ENCODE data around the gene MYO5B. TPM values are rescaled to one million over a fixed set of nuclear protein-coding genes. Genes with fewer than 3 reads are reported as not detected.

MYO5B gene
- polyA plus RNA-seq, 2 of the 4 experiments (the other 2 are of a cell fraction) = 6.4 to 18.4 TPM

DNA sequence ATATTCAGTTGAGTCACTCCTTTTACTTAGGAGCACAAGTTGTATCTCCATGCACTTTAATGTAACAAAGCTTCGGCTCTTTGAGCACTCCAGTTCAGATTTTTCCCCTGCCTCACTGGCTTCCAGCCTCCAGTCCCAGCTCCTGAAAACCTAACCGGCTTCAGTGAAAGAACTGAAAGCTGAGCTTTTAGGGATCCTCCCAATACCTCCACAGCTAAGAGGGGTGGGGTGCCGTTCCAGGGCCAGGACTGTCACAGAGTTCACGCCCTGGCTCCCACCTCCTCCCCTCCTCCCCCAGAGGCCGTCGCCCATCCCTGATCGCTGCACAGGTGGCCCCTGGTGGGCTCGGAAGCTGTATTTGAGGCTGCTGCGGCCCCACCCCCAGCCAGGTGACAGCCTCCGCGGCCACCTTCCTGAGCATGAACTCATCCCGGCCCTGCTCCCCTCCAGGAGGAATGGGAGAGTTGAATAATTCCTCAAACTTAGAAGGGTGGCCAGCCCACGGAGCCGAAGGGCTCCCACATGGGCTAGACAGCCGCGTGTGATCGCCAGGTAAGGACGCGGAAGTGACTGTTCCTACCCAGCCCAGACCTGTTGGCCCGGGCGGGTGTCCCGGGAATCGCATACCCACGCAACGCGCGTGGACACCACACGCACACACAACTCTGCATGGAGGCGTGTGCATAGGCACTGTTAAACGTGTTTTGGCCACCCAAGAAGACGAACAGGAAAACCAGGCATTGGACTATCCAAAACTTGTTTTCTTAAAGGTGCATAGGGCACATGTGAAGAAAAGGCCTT lies 1.8 kb downstream of the MYO5B start:
- H3K4me2 ChIP-seq = no peak overlapping the region
- CTCF ChIA-PET = interaction anchor here (1.0 to 1.7 kb wide), 3 partner anchors 11 to 682 kb away, joined by 3 to 4 read pairs (median 3); no protein-coding TSS in a partner anchor
- no peak for DNase-seq (ENCODE audit: low read depth in 1 of 2, low spot score in 1 of 2)

DNA sequence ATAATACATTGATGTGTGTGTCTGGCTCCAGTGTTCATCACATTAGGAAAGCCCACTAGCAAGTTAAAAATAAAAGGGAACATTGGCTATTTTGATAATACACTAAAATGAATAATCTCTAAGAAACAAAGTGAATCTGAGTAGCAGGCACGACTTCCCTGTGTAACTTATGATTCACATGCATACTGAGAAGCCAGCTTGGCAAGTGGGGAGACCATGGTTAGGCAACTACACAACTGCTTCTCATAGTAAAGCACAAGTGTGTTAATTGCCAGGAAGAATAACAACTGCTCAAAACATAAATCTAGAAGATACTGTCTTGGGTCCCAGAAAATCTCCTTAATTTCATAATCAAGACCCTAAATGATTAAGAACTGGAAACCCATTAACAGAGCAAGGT lies 4.0 kb downstream of the MYO5B start:
- WGBS (ENCODE audit: missing lambda C conversion rate) = 0% methylated on average over 1 of the region's 1 CpG
- ChIA-PET POLR2A (no interaction called here), CTCF (no interaction called here)
- Histone ChIP-seq H3K27ac (no peak overlapping the region), H3K9me3 (no peaks in the 10 kb centered on the region), H3K4me2 (no peak overlapping the region), H3K4me3 (no peak overlapping the region), H3K4me1 (no peaks in the 10 kb centered on the region)
- no peak for ATAC-seq
- no peak for FAIRE-seq
- no peak for DNase-seq (ENCODE audit: low read depth in 1 of 2, low spot score in 1 of 2)
- TF ChIP-seq, protein P1, sequence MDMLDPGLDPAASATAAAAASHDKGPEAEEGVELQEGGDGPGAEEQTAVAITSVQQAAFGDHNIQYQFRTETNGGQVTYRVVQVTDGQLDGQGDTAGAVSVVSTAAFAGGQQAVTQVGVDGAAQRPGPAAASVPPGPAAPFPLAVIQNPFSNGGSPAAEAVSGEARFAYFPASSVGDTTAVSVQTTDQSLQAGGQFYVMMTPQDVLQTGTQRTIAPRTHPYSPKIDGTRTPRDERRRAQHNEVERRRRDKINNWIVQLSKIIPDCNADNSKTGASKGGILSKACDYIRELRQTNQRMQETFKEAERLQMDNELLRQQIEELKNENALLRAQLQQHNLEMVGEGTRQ (IDR thresholded peaks at IDR 0.05) = no peak
- TF ChIP-seq NFE2L2 (conservative IDR thresholded peaks at IDR 0.05; ENCODE audit: low read length) (no peak), RFX5 (IDR thresholded peaks at IDR 0.05) (no peak), CHD2 (IDR thresholded peaks at IDR 0.05; ENCODE audit: low read length, partially characterized antibody) (no peak), TP53 (CRISPR knock-in tag; IDR thresholded peaks at IDR 0.05) (no peak), PHF8 (IDR thresholded peaks at IDR 0.05; ENCODE audit: borderline replicate concordance, low read depth) (no peak), MAFK (IDR thresholded peaks at IDR 0.05; ENCODE audit: partially characterized antibody) (no peak), RCOR1 (IDR thresholded peaks at IDR 0.05; ENCODE audit: low read depth, low read length) (no peak)

More for the DNA sequence above, 1.8 kb downstream of the MYO5B start:
- no peak for FAIRE-seq
- Histone ChIP-seq H3K9me3 (no peaks in the 10 kb centered on the region), H3K4me3 (no peak overlapping the region), H3K4me1 (no peaks in the 10 kb centered on the region), H3K27ac (no peak overlapping the region)
- POLR2A ChIA-PET = no interaction called here
- no peak for ATAC-seq
- 6% methylated on average over 5 of the region's 31 CpGs for WGBS (ENCODE audit: missing lambda C conversion rate)
- TF ChIP-seq EP300 (IDR thresholded peaks at IDR 0.05) (no peak), MAZ (IDR thresholded peaks at IDR 0.05; ENCODE audit: borderline replicate concordance, low read depth, low read length) (no peak), PHF8 (IDR thresholded peaks at IDR 0.05; ENCODE audit: borderline replicate concordance, low read depth) (no peak), JUN (IDR thresholded peaks at IDR 0.05) (no peak), MYC (IDR thresholded peaks at IDR 0.05; ENCODE audit: borderline replicate concordance, low read length) (no peak), RARB (CRISPR knock-in tag; IDR thresholded peaks at IDR 0.05) (no peak), ZSCAN20 (CRISPR knock-in tag; IDR thresholded peaks at IDR 0.05) (no peak)
- TF ChIP-seq, protein P2, sequence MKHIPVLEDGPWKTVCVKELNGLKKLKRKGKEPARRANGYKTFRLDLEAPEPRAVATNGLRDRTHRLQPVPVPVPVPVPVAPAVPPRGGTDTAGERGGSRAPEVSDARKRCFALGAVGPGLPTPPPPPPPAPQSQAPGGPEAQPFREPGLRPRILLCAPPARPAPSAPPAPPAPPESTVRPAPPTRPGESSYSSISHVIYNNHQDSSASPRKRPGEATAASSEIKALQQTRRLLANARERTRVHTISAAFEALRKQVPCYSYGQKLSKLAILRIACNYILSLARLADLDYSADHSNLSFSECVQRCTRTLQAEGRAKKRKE (CRISPR knock-in tag; IDR thresholded peaks at IDR 0.05; ENCODE audit: low read depth) = no peak

DNA sequence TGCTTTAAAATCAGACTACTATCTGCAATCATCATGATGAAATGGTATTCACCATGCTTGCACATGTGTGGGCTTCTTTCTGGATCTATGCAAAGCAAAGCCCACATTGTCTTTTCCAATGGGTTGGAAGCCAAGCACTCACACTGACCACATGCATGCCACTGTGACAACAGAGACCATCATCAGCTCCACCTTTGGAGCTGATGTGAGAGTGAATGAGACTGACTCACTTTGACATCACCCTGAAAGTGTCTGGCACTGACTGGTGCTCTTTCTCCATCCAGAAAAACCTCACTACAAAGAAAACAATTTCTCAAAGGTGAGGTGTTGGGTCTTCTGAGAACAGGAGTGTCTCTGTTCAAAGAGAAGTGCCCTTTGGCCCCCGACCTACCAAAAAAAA lies 4.7 kb downstream of the MYO5B start:
- H3K9me3 ChIP-seq = no peaks in the 10 kb centered on the region
- ChIA-PET POLR2A (no interaction called here), CTCF (no interaction called here)
- TF ChIP-seq ZSCAN20 (CRISPR knock-in tag; IDR thresholded peaks at IDR 0.05) = no peak
- TF ChIP-seq JUN (IDR thresholded peaks at IDR 0.05) = no peak
- TF ChIP-seq BHLHE40 (IDR thresholded peaks at IDR 0.05; ENCODE audit: low read depth, low read length) = no peak
- no peak for TF ChIP-seq ESRRA (IDR thresholded peaks at IDR 0.05; ENCODE audit: borderline replicate concordance, low read length)
- no peak for TF ChIP-seq RFX5 (IDR thresholded peaks at IDR 0.05)
- no peak for TF ChIP-seq KDM1A (IDR thresholded peaks at IDR 0.05; ENCODE audit: low read depth)
- no peak for TF ChIP-seq FOXS1 (CRISPR knock-in tag; IDR thresholded peaks at IDR 0.05)
- no peak for TF ChIP-seq CBX8 (IDR thresholded peaks at IDR 0.05)
- TF ChIP-seq GATA3 (IDR thresholded peaks at IDR 0.05; ENCODE audit: borderline replicate concordance) = no peak
- TF ChIP-seq, protein P3, sequence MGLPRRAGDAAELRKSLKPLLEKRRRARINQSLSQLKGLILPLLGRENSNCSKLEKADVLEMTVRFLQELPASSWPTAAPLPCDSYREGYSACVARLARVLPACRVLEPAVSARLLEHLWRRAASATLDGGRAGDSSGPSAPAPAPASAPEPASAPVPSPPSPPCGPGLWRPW (IDR thresholded peaks at IDR 0.05) = no peak
- TF ChIP-seq SREBF2 (IDR thresholded peaks at IDR 0.05) = no peak
- TF ChIP-seq, protein P1 (IDR thresholded peaks at IDR 0.05) = no peak
- TF ChIP-seq ZC3H11A (IDR thresholded peaks at IDR 0.05) = no peak
- TF ChIP-seq ZFP36 (IDR thresholded peaks at IDR 0.05; ENCODE audit: borderline replicate concordance, partially characterized antibody) = no peak
- no peak for TF ChIP-seq EHMT2 (IDR thresholded peaks at IDR 0.05; ENCODE audit: low read depth)
- TF ChIP-seq POLR2AphosphoS2 (conservative IDR thresholded peaks at IDR 0.05; ENCODE audit: low read length) = no peak
- no peak for TF ChIP-seq FOSB (CRISPR knock-in tag; IDR thresholded peaks at IDR 0.05)
- TF ChIP-seq RAD21 (conservative IDR thresholded peaks at IDR 0.05 in 1 of 2, IDR thresholded peaks at IDR 0.05 in 1 of 2) = no peak
- TF ChIP-seq NR3C1 (IDR thresholded peaks at IDR 0.05) = no peak
- WGBS (ENCODE audit: missing lambda C conversion rate) = 0% methylated on average over 1 of the region's 1 CpG
- FAIRE-seq = no peak
- no peak for ATAC-seq
- no peak overlapping the region for H3K4me3 ChIP-seq
- H3K27ac ChIP-seq = no peak overlapping the region
- H3K4me1 ChIP-seq = no peaks in the 10 kb centered on the region
- DNase-seq (ENCODE audit: low read depth in 1 of 2, low spot score in 1 of 2) = no peak
- H3K4me2 ChIP-seq = no peak overlapping the region

Measured in A549 (cell line).